ENCODE results near the gene NDUFAF7.
"Not testable (repeated sequence)": the region's sequence is repeated elsewhere in the genome, so short reads cannot be mapped to it uniquely, and the experiment has no call there.

NDUFAF7 gene

GRCh38 chr2:37231241-37232130 lies at the start of gene NDUFAF7, which contains the start of gene CEBPZ:
Gene NDUFAF7 (plus strand): TSS chr2:37231658. CDS start chr2:37231706, 48 bp downstream.
Gene CEBPZ (minus strand): TSS chr2:37231596. CDS start chr2:37231567, 29 bp downstream.
- DNase-seq = peak; percentile 92

- DNase-seq = no peak
Observed at GRCh38 chr2:37181726-37182684, 49.5 kb upstream of the NDUFAF7 start.

GRCh38 chr2:37188570-37188969 lies 42.9 kb upstream of the NDUFAF7 start, which contains the start of gene SULT6B1:
Gene SULT6B1 (minus strand): TSS chr2:37188670. CDS start chr2:37188640, 30 bp downstream.
- no peak for DNase-seq

- no peak for DNase-seq
Observed at GRCh38 chr2:37189452-37190153, 41.9 kb upstream of the NDUFAF7 start.

GRCh38 chr2:37190290-37190689 lies 41.2 kb upstream of the NDUFAF7 start:
- no peak for DNase-seq

- DNase-seq = no peak
Observed at GRCh38 chr2:37191253-37191652, 40.2 kb upstream of the NDUFAF7 start.

GRCh38 chr2:37191747-37192146 lies 39.7 kb upstream of the NDUFAF7 start:
- no peak for DNase-seq

GRCh38 chr2:37192551-37192950 lies 38.9 kb upstream of the NDUFAF7 start:
- no peak for DNase-seq

GRCh38 chr2:37195862-37196319 lies 35.6 kb upstream of the NDUFAF7 start:
- DNase-seq = not testable (repeated sequence)

GRCh38 chr2:37196320-37197195 lies 34.9 kb upstream of the NDUFAF7 start, which contains the start of gene CEBPZOS:
Gene CEBPZOS (plus strand): TSS chr2:37196496. CDS start chr2:37199705, 3,209 bp downstream.
- DNase-seq = peak; percentile 90

- DNase-seq = no peak
Observed at GRCh38 chr2:37198681-37199065, 32.8 kb upstream of the NDUFAF7 start.

GRCh38 chr2:37201208-37201607 lies 30.2 kb upstream of the NDUFAF7 start:
- DNase-seq = no peak

- DNase-seq = peak; percentile 28
Observed at GRCh38 chr2:37201766-37202165, 29.7 kb upstream of the NDUFAF7 start.

- DNase-seq = no peak
Observed at GRCh38 chr2:37203708-37204107, 27.8 kb upstream of the NDUFAF7 start.

GRCh38 chr2:37205071-37205661 lies 26.3 kb upstream of the NDUFAF7 start:
- DNase-seq = not testable (repeated sequence)

GRCh38 chr2:37205689-37206341 lies 25.6 kb upstream of the NDUFAF7 start:
- no peak for DNase-seq

- DNase-seq = not testable (repeated sequence)
Observed at GRCh38 chr2:37206760-37207159, 24.7 kb upstream of the NDUFAF7 start.

- DNase-seq = no peak
Observed at GRCh38 chr2:37211212-37211611, 20.2 kb upstream of the NDUFAF7 start.

GRCh38 chr2:37211939-37212338 lies 19.5 kb upstream of the NDUFAF7 start:
- DNase-seq = no peak

GRCh38 chr2:37215250-37215649 lies 16.2 kb upstream of the NDUFAF7 start:
- DNase-seq = no peak
